Fibroblast of mammary gland (primary cell): ENCODE data around the gene ADGRV1.
A peak's percentile ranks its signal among the peaks of the same experiment; 100 is the strongest.

Source experiments
- DNase-seq: peaks from one replicate; pipeline ENCODE4 v3.0.0-alpha.2; 2010; ENCODE audit warnings: low read depth
- H3K4me3 ChIP-seq: 2 replicates; pipeline ENCODE4 v1.5.1; 2011; ENCODE audit warnings: low read depth, mild to moderate bottlenecking, low read length, moderate library complexity; ENCODE audit not compliant: control insufficient read depth
- TF ChIP-seq, protein P1 (sequence below): conservative IDR thresholded peaks from 2 replicates; pipeline ENCODE4 v1.5.1; 2011; ENCODE audit warnings: low read depth, low read length, inconsistent platforms; ENCODE audit not compliant: control insufficient read depth, insufficient read depth

ADGRV1 gene

DNA sequence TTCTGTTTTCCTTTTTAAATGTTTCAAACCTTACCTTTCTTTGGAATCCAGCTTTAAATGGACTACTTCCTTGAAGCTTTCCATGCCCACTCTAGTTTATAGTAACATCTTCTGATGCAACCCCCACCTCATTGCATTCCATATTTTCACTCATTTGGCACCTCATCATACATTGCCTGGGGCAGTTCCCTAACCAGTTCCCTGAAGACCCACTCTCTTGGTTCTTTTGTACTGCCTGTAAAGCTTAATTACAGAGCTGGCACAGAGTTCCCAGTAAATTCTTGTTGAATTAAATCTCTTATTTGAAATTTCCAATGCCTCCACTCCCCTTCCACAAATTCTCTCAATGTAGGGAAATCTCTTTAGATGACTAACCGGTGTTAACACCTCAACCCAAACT lies 567.3 kb downstream of the ADGRV1 start:
- H3K4me3 ChIP-seq = no peak overlapping the region
- TF ChIP-seq, protein P1, sequence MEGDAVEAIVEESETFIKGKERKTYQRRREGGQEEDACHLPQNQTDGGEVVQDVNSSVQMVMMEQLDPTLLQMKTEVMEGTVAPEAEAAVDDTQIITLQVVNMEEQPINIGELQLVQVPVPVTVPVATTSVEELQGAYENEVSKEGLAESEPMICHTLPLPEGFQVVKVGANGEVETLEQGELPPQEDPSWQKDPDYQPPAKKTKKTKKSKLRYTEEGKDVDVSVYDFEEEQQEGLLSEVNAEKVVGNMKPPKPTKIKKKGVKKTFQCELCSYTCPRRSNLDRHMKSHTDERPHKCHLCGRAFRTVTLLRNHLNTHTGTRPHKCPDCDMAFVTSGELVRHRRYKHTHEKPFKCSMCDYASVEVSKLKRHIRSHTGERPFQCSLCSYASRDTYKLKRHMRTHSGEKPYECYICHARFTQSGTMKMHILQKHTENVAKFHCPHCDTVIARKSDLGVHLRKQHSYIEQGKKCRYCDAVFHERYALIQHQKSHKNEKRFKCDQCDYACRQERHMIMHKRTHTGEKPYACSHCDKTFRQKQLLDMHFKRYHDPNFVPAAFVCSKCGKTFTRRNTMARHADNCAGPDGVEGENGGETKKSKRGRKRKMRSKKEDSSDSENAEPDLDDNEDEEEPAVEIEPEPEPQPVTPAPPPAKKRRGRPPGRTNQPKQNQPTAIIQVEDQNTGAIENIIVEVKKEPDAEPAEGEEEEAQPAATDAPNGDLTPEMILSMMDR = no peak
- DNase-seq = no peak

DNA sequence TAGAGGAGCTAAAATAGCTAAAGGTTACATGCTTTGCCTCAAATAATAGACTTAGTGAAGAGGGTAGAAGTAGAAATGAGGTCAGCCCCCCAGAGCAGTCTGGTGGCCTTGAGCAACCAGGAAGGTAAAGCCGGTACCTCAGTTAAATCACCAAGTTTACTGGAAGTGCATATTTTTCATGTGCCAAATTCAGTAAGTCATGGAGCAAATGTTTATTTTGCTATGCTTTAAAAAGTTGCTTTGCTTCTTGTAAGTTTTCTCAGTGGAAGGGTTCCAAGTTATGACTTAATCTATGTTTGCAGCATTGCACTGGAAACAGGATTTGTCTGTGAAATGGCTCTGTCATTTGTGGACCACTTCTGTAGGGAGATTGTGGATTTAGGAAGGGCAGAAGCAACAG lies 567.9 kb downstream of the ADGRV1 start:
- no peak overlapping the region for H3K4me3 ChIP-seq
- TF ChIP-seq, protein P1 = no peak
- DNase-seq = peak; percentile 84

DNA sequence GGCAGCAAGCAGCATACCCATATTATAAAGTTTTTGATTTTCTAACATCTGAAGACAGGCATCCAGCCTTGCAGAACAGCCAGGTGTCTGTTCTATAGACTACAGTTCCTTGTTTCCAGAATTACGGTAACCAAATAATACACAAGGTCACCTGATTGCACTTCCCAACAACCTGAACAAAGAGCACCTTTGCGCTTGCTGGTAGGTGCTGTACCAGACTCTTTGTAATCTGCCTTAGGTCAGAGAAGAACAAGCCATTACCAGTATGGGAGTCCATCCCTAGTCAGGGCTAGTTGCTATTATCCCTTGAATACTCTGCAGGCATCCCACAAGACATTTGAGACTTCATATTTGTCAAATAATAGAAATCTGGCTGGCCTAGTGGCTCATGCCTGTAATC lies 568.3 kb downstream of the ADGRV1 start:
- no peak overlapping the region for H3K4me3 ChIP-seq
- TF ChIP-seq, protein P1 = no peak
- DNase-seq = no peak

DNA sequence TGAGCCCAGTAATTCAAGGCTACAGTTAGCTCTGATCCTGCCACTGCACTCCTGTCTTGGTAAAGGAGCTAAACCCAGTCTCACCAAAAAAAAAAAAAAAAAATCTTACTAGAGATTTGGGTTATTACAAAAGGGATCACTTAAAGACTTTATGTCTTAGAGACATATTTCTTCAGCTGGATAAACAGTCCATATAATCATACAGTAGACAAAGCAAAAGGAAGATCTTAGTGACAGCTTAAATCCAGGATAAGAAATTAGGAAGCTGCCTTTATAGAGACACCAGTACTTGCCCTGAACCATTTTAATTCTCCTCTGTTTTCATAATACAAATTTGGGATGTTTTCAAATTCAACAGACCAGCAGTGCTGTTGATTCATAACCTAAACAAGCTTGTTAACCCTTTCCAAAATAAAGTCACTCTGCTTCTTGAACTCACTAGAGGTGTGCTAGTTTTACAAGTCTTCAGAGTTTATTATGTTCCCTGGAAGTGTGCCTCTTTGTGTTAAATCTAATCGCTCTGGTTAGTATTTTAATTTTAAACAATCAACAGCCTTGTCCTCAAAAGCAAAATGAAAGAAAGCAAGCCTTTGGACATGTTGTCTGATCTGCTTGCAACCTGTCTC lies 569.0 kb downstream of the ADGRV1 start:
- DNase-seq = no peak
- no peak overlapping the region for H3K4me3 ChIP-seq
- TF ChIP-seq, protein P1 = no peak

DNA sequence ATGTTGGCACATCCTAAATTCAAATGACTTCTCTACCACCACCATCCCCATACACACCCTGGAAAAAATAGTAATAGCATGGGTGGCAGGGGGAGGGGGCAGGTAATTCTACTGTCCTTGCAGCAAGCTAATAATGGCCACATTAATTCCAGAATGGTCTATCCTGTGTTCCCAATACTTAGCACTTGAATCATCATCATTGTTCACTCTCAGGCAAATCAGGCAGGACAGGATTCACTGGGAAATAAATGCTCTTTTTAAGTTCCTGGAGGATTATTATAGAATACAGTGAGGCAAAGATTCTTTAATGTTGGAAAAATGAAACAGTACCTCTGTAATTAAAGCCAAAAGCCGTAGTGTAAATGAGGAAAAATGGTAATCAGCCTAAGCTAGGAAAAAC lies 570.0 kb downstream of the ADGRV1 start:
- DNase-seq = no peak
- H3K4me3 ChIP-seq = no peak overlapping the region
- TF ChIP-seq, protein P1 = no peak

DNA sequence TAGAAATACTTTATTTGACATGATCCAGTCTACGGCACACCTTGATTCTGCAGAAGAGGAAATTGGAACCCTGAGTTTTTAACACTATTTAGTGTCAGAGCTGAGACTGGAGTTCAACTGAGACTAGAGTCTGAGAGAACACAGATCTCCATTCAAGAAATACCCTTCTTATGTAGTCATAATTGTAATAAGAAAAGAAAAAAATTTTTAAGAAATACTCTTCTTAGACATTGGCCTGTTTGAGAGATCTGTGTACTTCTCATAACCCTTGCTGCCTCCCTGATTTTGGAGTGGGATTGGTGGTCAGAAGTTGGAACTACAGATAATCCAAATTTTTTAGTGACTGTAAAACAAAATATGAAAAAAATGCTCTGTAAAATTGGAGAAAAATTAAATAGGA lies 571.2 kb downstream of the ADGRV1 start:
- DNase-seq = no peak
- no peak overlapping the region for H3K4me3 ChIP-seq
- TF ChIP-seq, protein P1 = no peak

DNA sequence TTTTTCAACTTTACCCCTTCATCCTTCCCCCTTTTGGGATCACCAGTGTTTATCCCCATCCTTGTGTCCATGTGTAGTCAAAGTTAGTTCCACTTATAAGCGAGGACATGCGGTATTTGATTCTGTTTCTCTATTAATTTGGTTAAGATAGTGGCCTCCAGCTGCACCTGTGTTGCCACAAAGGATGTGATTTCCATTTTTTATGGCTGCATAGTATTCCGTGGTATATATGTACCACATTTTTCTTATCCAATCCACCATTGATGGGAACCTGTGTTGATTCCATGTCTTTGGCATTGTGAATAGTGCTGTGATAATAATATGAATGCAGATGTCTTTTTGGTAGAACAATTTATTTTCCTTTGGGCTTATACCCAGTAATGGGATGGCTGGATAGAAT lies 572.2 kb downstream of the ADGRV1 start:
- no peak for DNase-seq
- no peak overlapping the region for H3K4me3 ChIP-seq
- TF ChIP-seq, protein P1 = no peak
